ENCODE results near the gene TMEM205.
A peak's percentile ranks its signal among the peaks of the same experiment; 100 is the strongest.
"Not testable (repeated sequence)": the region's sequence is repeated elsewhere in the genome, so short reads cannot be mapped to it uniquely, and the experiment has no call there.

TMEM205 gene

GRCh38 chr19:11379269-11379845 lies 33.3 kb upstream of the TMEM205 start:
- TF ChIP-seq ZNF70 (CRISPR knock-in tag; IDR thresholded peaks at IDR 0.05) = peak; percentile 89

GRCh38 chr19:11378319-11379189 lies 32.5 kb upstream of the TMEM205 start:
- peak; percentile 100 for TF ChIP-seq ZFP3 (CRISPR knock-in tag; IDR thresholded peaks at IDR 0.05)
- TF ChIP-seq ESRRG (CRISPR knock-in tag; IDR thresholded peaks at IDR 0.05) = no peak
- no peak for TF ChIP-seq SNAI2 (CRISPR knock-in tag; IDR thresholded peaks at IDR 0.05)
- TF ChIP-seq CSRNP3 (CRISPR knock-in tag; IDR thresholded peaks at IDR 0.05) = no peak
- no peak for ATAC-seq

More at GRCh38 chr19:11379269-11379845, 33.3 kb upstream of the TMEM205 start:
- ATAC-seq = not testable (repeated sequence)

- no peak for TF ChIP-seq OSR1 (CRISPR knock-in tag; IDR thresholded peaks at IDR 0.05)
- no peak for TF ChIP-seq ESRRG (CRISPR knock-in tag; IDR thresholded peaks at IDR 0.05)
- no peak for TF ChIP-seq ZFP3 (CRISPR knock-in tag; IDR thresholded peaks at IDR 0.05)
- TF ChIP-seq PATZ1 (CRISPR knock-in tag; IDR thresholded peaks at IDR 0.05; ENCODE audit: borderline replicate concordance) = no peak
- TF ChIP-seq TCF4 (CRISPR knock-in tag; IDR thresholded peaks at IDR 0.05; ENCODE audit: borderline replicate concordance) = no peak
- no peak for ATAC-seq
Measured at GRCh38 chr19:11377756-11378155, 31.7 kb upstream of the TMEM205 start.

- TF ChIP-seq PPARA (CRISPR knock-in tag; IDR thresholded peaks at IDR 0.05; ENCODE audit: borderline replicate concordance) = no peak
- TF ChIP-seq CREB5 (CRISPR knock-in tag; IDR thresholded peaks at IDR 0.05; ENCODE audit: low read depth) = no peak
- TF ChIP-seq POU6F1 (CRISPR knock-in tag; IDR thresholded peaks at IDR 0.05; ENCODE audit: borderline replicate concordance, low read depth) = no peak
- no peak for TF ChIP-seq SNAI2 (CRISPR knock-in tag; IDR thresholded peaks at IDR 0.05)
- TF ChIP-seq ZNF70 (CRISPR knock-in tag; IDR thresholded peaks at IDR 0.05) = no peak
- no peak for TF ChIP-seq PATZ1 (CRISPR knock-in tag; IDR thresholded peaks at IDR 0.05; ENCODE audit: borderline replicate concordance)
- TF ChIP-seq ARNTL (CRISPR knock-in tag; IDR thresholded peaks at IDR 0.05; ENCODE audit: borderline replicate concordance, low read depth) = no peak
- no peak for TF ChIP-seq RARB (CRISPR knock-in tag; IDR thresholded peaks at IDR 0.05)
- no peak for TF ChIP-seq GLIS3 (CRISPR knock-in tag; IDR thresholded peaks at IDR 0.05)
- TF ChIP-seq OSR1 (CRISPR knock-in tag; IDR thresholded peaks at IDR 0.05) = no peak
- TF ChIP-seq BACH2 (CRISPR knock-in tag; IDR thresholded peaks at IDR 0.05; ENCODE audit: borderline replicate concordance) = no peak
- TF ChIP-seq ZFP3 (CRISPR knock-in tag; IDR thresholded peaks at IDR 0.05) = no peak
- TF ChIP-seq ZNF8 (CRISPR knock-in tag; IDR thresholded peaks at IDR 0.05) = no peak
- no peak for TF ChIP-seq ZNF565 (CRISPR knock-in tag; conservative IDR thresholded peaks at IDR 0.05; ENCODE audit: low read depth)
- TF ChIP-seq TOX (CRISPR knock-in tag; IDR thresholded peaks at IDR 0.05; ENCODE audit: borderline replicate concordance) = no peak
- TF ChIP-seq TSHZ2 (CRISPR knock-in tag; IDR thresholded peaks at IDR 0.05) = no peak
- ATAC-seq = no peak
Measured at GRCh38 chr19:11377237-11377636, 31.2 kb upstream of the TMEM205 start.
